Endodermal cell (in vitro differentiated cells): ENCODE results near the gene NFATC2. TPM values are rescaled to one million over a fixed set of nuclear protein-coding genes. Genes with fewer than 3 reads are reported as not detected.
A peak's percentile ranks its signal among the peaks of the same experiment; 100 is the strongest.

Source experiments
- DNase-seq: peaks from one replicate; pipeline ENCODE4 v3.0.0-alpha.2; 2017
- H3K27ac ChIP-seq: 2 replicates; pipeline ENCODE4 v1.5.1; 2013; ENCODE audit warnings: mild to moderate bottlenecking, low read depth, low read length, moderate library complexity
- H3K27me3 ChIP-seq: 2 replicates; pipeline ENCODE4 v1.6.1; 2013; ENCODE audit warnings: mild to moderate bottlenecking, low read length, moderate library complexity; ENCODE audit not compliant: insufficient read depth, control insufficient read depth, poor library complexity, severe bottlenecking
- H3K36me3 ChIP-seq: 2 replicates; pipeline ENCODE4 v1.7.0; 2013; ENCODE audit warnings: mild to moderate bottlenecking, low read length, moderate library complexity; ENCODE audit not compliant: control insufficient read depth, insufficient read depth
- H3K4me1 ChIP-seq: one replicate; pipeline ENCODE4 v1.7.0; 2013; ENCODE audit warnings: low read length; ENCODE audit not compliant: control insufficient read depth, insufficient read depth
- H3K4me3 ChIP-seq: 2 replicates; pipeline ENCODE4 v1.5.1; 2013; ENCODE audit warnings: mild to moderate bottlenecking, low read length, moderate library complexity
- H3K9ac ChIP-seq: 2 replicates; pipeline ENCODE4 v1.6.1; 2013; ENCODE audit warnings: mild to moderate bottlenecking, low read length, moderate library complexity; ENCODE audit not compliant: poor library complexity, severe bottlenecking; ENCODE audit errors: extremely low read depth
- H3K9me3 ChIP-seq: 2 replicates; pipeline ENCODE4 v1.6.1; 2013; ENCODE audit warnings: mild to moderate bottlenecking, low read length, moderate library complexity; ENCODE audit not compliant: control insufficient read depth
- H3K27ac Mint-ChIP-seq: 2 replicates; pipeline ENCODE4 v1.8.0; 2020; ENCODE audit warnings: mixed read lengths
- H3K27me3 Mint-ChIP-seq: 2 replicates; pipeline ENCODE4 v1.8.0; 2021; ENCODE audit warnings: mild to moderate bottlenecking, mixed read lengths; ENCODE audit not compliant: insufficient read depth
- H3K36me3 Mint-ChIP-seq: 2 replicates; pipeline ENCODE4 v1.8.0; 2020; ENCODE audit warnings: low read depth, mixed read lengths
- H3K4me1 Mint-ChIP-seq: 2 replicates; pipeline ENCODE4 v1.8.0; 2020; ENCODE audit warnings: mixed read lengths
- H3K4me3 Mint-ChIP-seq: 2 replicates; pipeline ENCODE4 v1.8.0; 2020; ENCODE audit warnings: mild to moderate bottlenecking, moderate library complexity, mixed read lengths
- H3K9me3 Mint-ChIP-seq: 2 replicates; pipeline ENCODE4 v1.8.0; 2020; ENCODE audit warnings: mild to moderate bottlenecking, mixed read lengths
- WGBS, 2 experiments: methylation state at CpG; one replicate each; pipeline versions ENCODE4 v1.1.5 to v1.1.7; 2013; ENCODE audit warnings: missing lambda C conversion rate in 2 of 2, mixed read lengths in 1 of 2; ENCODE audit not compliant: insufficient coverage in 1 of 2, insufficient read length in 1 of 2; 5-methylcytosine and 5-hydroxymethylcytosine counted together
- total RNA-seq, 2 donors: library from RNA; stranded (reverse); fragmentation: NEBNext Ultra II Directional in 1 of 2; extraction: Animal tissue kit (Norgen Biotek cat#: 25700) in 1 of 2; gene quantifications; 2 replicates in 1 of 2; 3 replicates in 1 of 2; pipeline ENCODE4 v1.2.1, GENCODE V29; 2021
- TF ChIP-seq, protein P1 (sequence below): fragments of 200-600 bp; sonication (generic); conservative IDR thresholded peaks from 2 replicates; pipeline ENCODE4 v1.5.0; 2021; ENCODE audit warnings: antibody characterized with exemption, mild to moderate bottlenecking

The NFATC2 gene
- total RNA-seq, 2 donors from 2014 or later, result 1.5 to 2.1 TPM

DNA sequence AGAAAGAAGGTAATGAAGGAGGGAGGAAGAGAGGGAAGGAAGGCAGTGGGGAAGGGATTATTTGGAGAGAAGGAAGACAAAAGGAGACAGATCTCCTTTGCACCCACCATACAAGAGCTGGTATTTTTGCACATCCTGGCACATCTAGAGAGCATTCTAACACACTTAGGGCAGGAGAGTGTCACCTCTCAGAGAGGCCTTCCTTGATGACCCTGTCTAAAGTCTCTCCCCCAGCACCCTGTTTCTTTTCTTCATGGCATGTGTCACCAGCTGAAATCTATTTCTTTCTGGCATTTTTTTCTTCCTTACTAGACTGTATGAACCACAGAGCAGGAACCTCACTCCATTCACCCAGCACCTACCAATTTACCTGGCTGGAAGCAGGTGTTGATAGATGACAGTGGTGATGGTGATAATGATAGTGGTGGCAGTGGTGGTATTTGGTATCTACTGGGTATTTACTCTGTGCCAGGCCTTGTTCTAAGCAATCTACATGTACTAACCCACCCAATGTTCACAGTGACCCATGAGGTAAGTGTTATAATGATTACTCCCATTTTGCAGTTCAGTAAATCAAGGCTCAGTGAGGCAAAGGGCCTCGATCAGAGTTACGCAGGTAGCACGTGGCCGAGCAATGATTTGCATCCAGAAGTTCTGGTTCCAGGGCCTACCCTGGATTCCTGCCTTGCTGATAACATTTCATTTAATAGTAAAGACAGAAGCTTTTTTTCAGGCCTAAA, 131.8 kb downstream of the NFATC2 start:
- no peak for DNase-seq
- no peaks in the 10 kb centered on the region for H3K36me3 Mint-ChIP-seq
- H3K27ac Mint-ChIP-seq, result no peak overlapping the region
- H3K27ac ChIP-seq, result no peak overlapping the region
- no peaks in the 10 kb centered on the region for H3K27me3 Mint-ChIP-seq
- no peaks in the 10 kb centered on the region for H3K36me3 ChIP-seq
- H3K4me1 Mint-ChIP-seq, result peaks cover 12% of the 10 kb centered on the region
- TF ChIP-seq, protein P1, sequence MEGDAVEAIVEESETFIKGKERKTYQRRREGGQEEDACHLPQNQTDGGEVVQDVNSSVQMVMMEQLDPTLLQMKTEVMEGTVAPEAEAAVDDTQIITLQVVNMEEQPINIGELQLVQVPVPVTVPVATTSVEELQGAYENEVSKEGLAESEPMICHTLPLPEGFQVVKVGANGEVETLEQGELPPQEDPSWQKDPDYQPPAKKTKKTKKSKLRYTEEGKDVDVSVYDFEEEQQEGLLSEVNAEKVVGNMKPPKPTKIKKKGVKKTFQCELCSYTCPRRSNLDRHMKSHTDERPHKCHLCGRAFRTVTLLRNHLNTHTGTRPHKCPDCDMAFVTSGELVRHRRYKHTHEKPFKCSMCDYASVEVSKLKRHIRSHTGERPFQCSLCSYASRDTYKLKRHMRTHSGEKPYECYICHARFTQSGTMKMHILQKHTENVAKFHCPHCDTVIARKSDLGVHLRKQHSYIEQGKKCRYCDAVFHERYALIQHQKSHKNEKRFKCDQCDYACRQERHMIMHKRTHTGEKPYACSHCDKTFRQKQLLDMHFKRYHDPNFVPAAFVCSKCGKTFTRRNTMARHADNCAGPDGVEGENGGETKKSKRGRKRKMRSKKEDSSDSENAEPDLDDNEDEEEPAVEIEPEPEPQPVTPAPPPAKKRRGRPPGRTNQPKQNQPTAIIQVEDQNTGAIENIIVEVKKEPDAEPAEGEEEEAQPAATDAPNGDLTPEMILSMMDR, result no peak
- peaks cover 2% of the 10 kb centered on the region for H3K9me3 Mint-ChIP-seq
- 92 to 98% methylated on average over 4 of the region's 4 CpGs for WGBS, 2 experiments
- no peak overlapping the region for H3K4me3 Mint-ChIP-seq
- H3K9ac ChIP-seq, result no peak overlapping the region
- H3K27me3 ChIP-seq, result no peaks in the 10 kb centered on the region
- H3K9me3 ChIP-seq, result no peaks in the 10 kb centered on the region
- H3K4me3 ChIP-seq, result no peak overlapping the region
- H3K4me1 ChIP-seq, result no peaks in the 10 kb centered on the region

DNA sequence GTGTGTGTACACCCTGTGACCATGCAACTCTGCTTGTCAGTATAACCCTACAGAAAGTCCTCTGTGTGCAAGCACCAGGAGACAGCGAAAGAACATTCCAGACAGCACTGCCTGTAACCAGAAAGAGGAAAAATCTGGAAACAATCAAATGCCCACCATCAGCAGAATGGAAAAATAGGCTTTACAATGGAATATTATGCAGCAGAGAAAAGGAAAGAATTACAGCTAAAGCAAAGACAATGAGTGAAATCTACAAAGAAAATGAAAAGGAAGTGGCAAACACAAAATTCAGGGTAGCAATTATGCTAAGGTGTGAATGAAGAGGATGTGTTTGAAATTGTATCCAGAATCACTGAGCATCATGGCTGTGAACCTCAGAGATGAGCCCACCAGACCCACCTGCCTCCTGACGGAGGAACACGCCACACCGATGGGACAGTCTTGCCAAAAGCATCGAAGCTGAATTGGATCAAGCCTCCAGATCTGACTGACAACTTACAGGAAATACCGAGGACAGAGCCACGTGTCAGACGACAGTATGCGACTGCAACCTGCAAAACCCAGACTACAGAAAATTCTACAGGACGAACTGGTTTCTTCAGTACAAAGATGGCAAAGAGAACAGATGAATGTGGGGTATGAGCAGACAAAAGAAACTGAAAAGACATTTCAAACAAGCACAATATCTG, 133.2 kb downstream of the NFATC2 start:
- DNase-seq, result no peak
- no peak overlapping the region for H3K27ac ChIP-seq

DNA sequence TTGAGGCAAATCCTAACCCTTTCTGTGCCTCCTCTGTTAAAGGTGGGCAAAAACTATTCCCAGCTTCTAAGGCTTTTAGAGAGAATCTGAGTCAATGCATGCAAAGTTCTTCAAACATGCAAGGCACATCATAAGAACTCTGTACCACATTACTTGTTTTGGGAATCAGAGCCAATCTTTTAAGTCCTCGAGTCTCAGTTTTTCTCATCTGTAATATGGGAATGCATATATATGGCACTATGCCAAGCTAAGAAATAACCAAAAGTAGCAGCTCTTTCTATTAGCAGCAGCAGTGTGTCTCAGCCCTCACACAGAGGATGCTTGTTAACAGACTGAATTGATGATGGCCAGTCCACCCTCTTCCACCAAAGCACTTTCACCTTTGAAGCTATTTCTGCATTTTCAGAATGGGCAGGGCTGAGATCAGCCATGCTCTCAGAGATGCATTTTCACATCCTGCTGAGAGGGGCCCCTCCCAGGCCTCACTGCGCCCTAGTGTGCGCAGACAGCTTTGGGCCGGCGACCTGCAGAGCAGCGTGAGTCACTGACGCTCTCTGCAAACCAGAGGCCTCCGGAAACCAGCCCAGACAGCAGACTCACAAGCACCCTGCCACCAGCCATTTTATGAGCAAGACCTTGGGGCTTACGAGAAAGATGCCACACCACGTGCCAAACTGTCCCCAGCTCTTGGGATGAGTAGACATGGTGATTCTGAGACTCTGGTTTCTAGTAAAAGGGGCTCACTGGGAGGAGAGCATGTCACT, 138.0 kb downstream of the NFATC2 start:
- TF ChIP-seq, protein P1, result no peak
- H3K27ac ChIP-seq, result no peak overlapping the region
- peak; percentile 63 for DNase-seq
- H3K36me3 ChIP-seq, result no peaks in the 10 kb centered on the region
- Mint-ChIP-seq H3K9me3 (peaks cover 1% of the 10 kb centered on the region), H3K36me3 (no peaks in the 10 kb centered on the region), H3K4me1 (no peaks in the 10 kb centered on the region), H3K27me3 (peaks cover 3% of the 10 kb centered on the region), H3K27ac (no peak overlapping the region), H3K4me3 (no peak overlapping the region)
- H3K4me1 ChIP-seq, result no peaks in the 10 kb centered on the region
- no peak overlapping the region for H3K9ac ChIP-seq
- 71 to 84% methylated on average over 9 to 10 of the region's 10 CpGs for WGBS, 2 experiments
- no peaks in the 10 kb centered on the region for H3K27me3 ChIP-seq
- no peaks in the 10 kb centered on the region for H3K9me3 ChIP-seq
- H3K4me3 ChIP-seq, result no peak overlapping the region

More for the DNA sequence above, 133.2 kb downstream of the NFATC2 start:
- no peak overlapping the region for H3K9ac ChIP-seq
- Mint-ChIP-seq H3K4me3 (no peak overlapping the region), H3K27ac (no peak overlapping the region), H3K4me1 (peaks cover 12% of the 10 kb centered on the region), H3K9me3 (peaks cover 2% of the 10 kb centered on the region), H3K27me3 (peaks cover 3% of the 10 kb centered on the region), H3K36me3 (no peaks in the 10 kb centered on the region)
- no peak overlapping the region for H3K4me3 ChIP-seq
- TF ChIP-seq, protein P1, result no peak
- H3K9me3 ChIP-seq, result no peaks in the 10 kb centered on the region
- H3K27me3 ChIP-seq, result no peaks in the 10 kb centered on the region
- no peaks in the 10 kb centered on the region for H3K4me1 ChIP-seq
- H3K36me3 ChIP-seq, result no peaks in the 10 kb centered on the region
- 80 to 83% methylated on average over 5 to 10 of the region's 10 CpGs for WGBS, 2 experiments
